Hepatocyte (in vitro differentiated cells): Measurements from ENCODE around the gene CHST10. TPM values are rescaled to one million over a fixed set of nuclear protein-coding genes. Genes with fewer than 3 reads are reported as not detected.

Experiments
- DNase-seq: peaks from one replicate; pipeline ENCODE4 v3.0.0-alpha.2; 2016; ENCODE audit warnings: low spot score
- H2AFZ ChIP-seq: fragments of 200-600 bp; sonication (generic); 2 replicates; pipeline ENCODE4 v1.6.0; 2016; ENCODE audit warnings: antibody characterized with exemption, mild to moderate bottlenecking
- H3K27ac ChIP-seq: fragments of 200-600 bp; sonication (generic); 2 replicates; pipeline ENCODE4 v1.5.1; 2016; ENCODE audit warnings: mild to moderate bottlenecking
- H3K27me3 ChIP-seq: fragments of 200-600 bp; sonication (generic); 2 replicates; pipeline ENCODE4 v1.6.1; 2016
- H3K36me3 ChIP-seq: fragments of 200-600 bp; sonication (generic); replicated peaks from 2 replicates; pipeline ENCODE4 v1.5.1; 2016; ENCODE audit warnings: low read depth; ENCODE audit not compliant: insufficient read depth
- H3K4me1 ChIP-seq: fragments of 200-600 bp; sonication (generic); 2 replicates; pipeline ENCODE4 v1.5.1; 2016; ENCODE audit warnings: mild to moderate bottlenecking, moderate library complexity; ENCODE audit not compliant: insufficient read depth
- H3K4me2 ChIP-seq: fragments of 200-600 bp; sonication (generic); 2 replicates; pipeline ENCODE4 v1.6.0; 2016
- H3K4me3 ChIP-seq: fragments of 200-600 bp; sonication (generic); 2 replicates; pipeline ENCODE4 v1.5.1; 2016; ENCODE audit warnings: mild to moderate bottlenecking
- H3K79me2 ChIP-seq: fragments of 200-600 bp; sonication (generic); 2 replicates; pipeline ENCODE4 v1.6.0; 2017; ENCODE audit warnings: mild to moderate bottlenecking
- H3K9me2 ChIP-seq: fragments of 200-600 bp; sonication (generic); replicated peaks from 2 replicates; pipeline ENCODE4 v1.6.0; 2017; ENCODE audit warnings: mild to moderate bottlenecking; ENCODE audit not compliant: insufficient read depth
- H3K9me3 ChIP-seq: fragments of 200-600 bp; sonication (generic); 2 replicates; pipeline ENCODE4 v1.5.1; 2016; ENCODE audit warnings: low read depth, mild to moderate bottlenecking
- H4K20me1 ChIP-seq: fragments of 200-600 bp; sonication (generic); 2 replicates; pipeline ENCODE4 v1.6.0; 2016; ENCODE audit warnings: mild to moderate bottlenecking; ENCODE audit not compliant: insufficient read depth, poor library complexity, severe bottlenecking
- CTCF ChIP-seq: fragments of 200-600 bp; sonication (generic); IDR thresholded peaks from 2 replicates; pipeline ENCODE4 v1.5.1; 2016; ENCODE audit warnings: antibody characterized with exemption, mild to moderate bottlenecking; ENCODE audit not compliant: poor library complexity
- EZH2 ChIP-seq: fragments of 200-600 bp; sonication (generic); IDR thresholded peaks from 2 replicates; pipeline ENCODE4 v1.6.1; 2016; ENCODE audit warnings: antibody characterized with exemption, mild to moderate bottlenecking, borderline replicate concordance
- EZH2phosphoT487 ChIP-seq: fragments of 200-600 bp; sonication (generic); IDR thresholded peaks from one replicate; pipeline ENCODE4 v1.6.1; 2018; ENCODE audit warnings: antibody characterized with exemption, mild to moderate bottlenecking, low read depth, moderate library complexity; ENCODE audit not compliant: unreplicated experiment, severe bottlenecking
- WGBS: methylation state at CpG from one replicate; pipeline ENCODE4 v1.1.6; 2016; ENCODE audit warnings: low lambda C conversion rate; ENCODE audit errors: missing lambda C conversion rate; 5-methylcytosine and 5-hydroxymethylcytosine counted together
- polyA plus RNA-seq: library from polyadenylated mRNA; unstranded; fragments of >200 nt; fragmentation: Nextera tagmentation; extraction: Ambion mirVana; gene quantifications from 2 replicates; pipeline ENCODE4 v1.2.1, GENCODE V29; 2016
- total RNA-seq: library from RNA; depleted of rRNA; stranded (reverse); fragments of >200 nt; gene quantifications from 2 replicates; pipeline ENCODE4 v1.2.3, GENCODE V29; 2014

Gene CHST10
- total and polyA plus RNA-seq, 2 experiments from 2014 or later = 8.0 to 15.3 TPM

GRCh38 chr2:100409975-100410647 lies 7.4 kb downstream of the CHST10 start:
- H3K36me3 ChIP-seq = no peaks in the 10 kb centered on the region
- H3K9me2 ChIP-seq = no peaks in the 10 kb centered on the region
- DNase-seq = no peak

GRCh38 chr2:100409461-100409860 lies 8.0 kb downstream of the CHST10 start:
- DNase-seq = no peak
- TF ChIP-seq EZH2phosphoT487 (no peak), CTCF (no peak), EZH2 (no peak)
- no peak overlapping the region for H2AFZ ChIP-seq
- peaks cover 11% of the 10 kb centered on the region for H3K79me2 ChIP-seq
- no peak overlapping the region for H3K4me3 ChIP-seq
- H4K20me1 ChIP-seq = no peaks in the 10 kb centered on the region
- no peak overlapping the region for H3K4me2 ChIP-seq
- H3K4me1 ChIP-seq = no peaks in the 10 kb centered on the region
- no peak overlapping the region for H3K27ac ChIP-seq
- no peaks in the 10 kb centered on the region for H3K27me3 ChIP-seq
- H3K9me3 ChIP-seq = no peaks in the 10 kb centered on the region
- no peaks in the 10 kb centered on the region for H3K9me2 ChIP-seq
- 95% methylated on average over 5 of the region's 5 CpGs for WGBS
- H3K36me3 ChIP-seq = no peaks in the 10 kb centered on the region

More at GRCh38 chr2:100409975-100410647, 7.4 kb downstream of the CHST10 start:
- Histone ChIP-seq H2AFZ (no peak overlapping the region), H3K9me3 (no peaks in the 10 kb centered on the region), H3K4me1 (no peaks in the 10 kb centered on the region), H3K4me3 (no peak overlapping the region), H3K27me3 (no peaks in the 10 kb centered on the region), H3K79me2 (peaks cover 11% of the 10 kb centered on the region), H4K20me1 (no peaks in the 10 kb centered on the region), H3K4me2 (no peak overlapping the region), H3K27ac (no peak overlapping the region)
- 93% methylated on average over 7 of the region's 8 CpGs for WGBS
- TF ChIP-seq EZH2 (no peak), CTCF (no peak), EZH2phosphoT487 (no peak)

- Histone ChIP-seq H3K27me3 (no peaks in the 10 kb centered on the region), H3K4me1 (no peaks in the 10 kb centered on the region), H3K9me3 (no peaks in the 10 kb centered on the region), H4K20me1 (no peaks in the 10 kb centered on the region), H2AFZ (no peak overlapping the region), H3K36me3 (no peaks in the 10 kb centered on the region), H3K4me3 (no peak overlapping the region), H3K27ac (no peak overlapping the region), H3K9me2 (no peaks in the 10 kb centered on the region), H3K4me2 (no peak overlapping the region), H3K79me2 (peaks cover 8% of the 10 kb centered on the region)
- 93% methylated on average over 8 of the region's 8 CpGs for WGBS
- no peak for DNase-seq
- TF ChIP-seq EZH2phosphoT487 = no peak
- TF ChIP-seq CTCF = no peak
- TF ChIP-seq EZH2 = no peak
Observed at GRCh38 chr2:100408941-100409340, 8.5 kb downstream of the CHST10 start.

GRCh38 chr2:100408104-100408503 lies 9.4 kb downstream of the CHST10 start:
- DNase-seq = no peak
- Histone ChIP-seq H3K36me3 (no peaks in the 10 kb centered on the region), H3K4me1 (no peaks in the 10 kb centered on the region), H3K4me3 (no peak overlapping the region), H3K9me2 (no peaks in the 10 kb centered on the region), H3K4me2 (no peak overlapping the region), H2AFZ (no peak overlapping the region), H4K20me1 (no peaks in the 10 kb centered on the region), H3K79me2 (peaks cover 8% of the 10 kb centered on the region), H3K27ac (no peak overlapping the region), H3K9me3 (no peaks in the 10 kb centered on the region), H3K27me3 (no peaks in the 10 kb centered on the region)
- 82% methylated on average over 2 of the region's 2 CpGs for WGBS
- TF ChIP-seq EZH2phosphoT487 (no peak), CTCF (no peak), EZH2 (no peak)
